Activated CD4-positive, CD25-positive, alpha-beta regulatory T cell treated with anti-CD3 and anti-CD28 coated beads, Interleukin-2, amount 50 U/mL, for 16 hours (primary cell): ENCODE results near the gene DUSP18.
A peak's percentile ranks its signal among the peaks of the same experiment; 100 is the strongest.
"Not testable (repeated sequence)": the region's sequence is repeated elsewhere in the genome, so short reads cannot be mapped to it uniquely, and the experiment has no call there.

Source experiments
- DNase-seq: peaks from one replicate; pipeline ENCODE4 v3.0.0-alpha.2; 2020; ENCODE audit warnings: low read depth, low spot score

Gene DUSP18

DNA sequence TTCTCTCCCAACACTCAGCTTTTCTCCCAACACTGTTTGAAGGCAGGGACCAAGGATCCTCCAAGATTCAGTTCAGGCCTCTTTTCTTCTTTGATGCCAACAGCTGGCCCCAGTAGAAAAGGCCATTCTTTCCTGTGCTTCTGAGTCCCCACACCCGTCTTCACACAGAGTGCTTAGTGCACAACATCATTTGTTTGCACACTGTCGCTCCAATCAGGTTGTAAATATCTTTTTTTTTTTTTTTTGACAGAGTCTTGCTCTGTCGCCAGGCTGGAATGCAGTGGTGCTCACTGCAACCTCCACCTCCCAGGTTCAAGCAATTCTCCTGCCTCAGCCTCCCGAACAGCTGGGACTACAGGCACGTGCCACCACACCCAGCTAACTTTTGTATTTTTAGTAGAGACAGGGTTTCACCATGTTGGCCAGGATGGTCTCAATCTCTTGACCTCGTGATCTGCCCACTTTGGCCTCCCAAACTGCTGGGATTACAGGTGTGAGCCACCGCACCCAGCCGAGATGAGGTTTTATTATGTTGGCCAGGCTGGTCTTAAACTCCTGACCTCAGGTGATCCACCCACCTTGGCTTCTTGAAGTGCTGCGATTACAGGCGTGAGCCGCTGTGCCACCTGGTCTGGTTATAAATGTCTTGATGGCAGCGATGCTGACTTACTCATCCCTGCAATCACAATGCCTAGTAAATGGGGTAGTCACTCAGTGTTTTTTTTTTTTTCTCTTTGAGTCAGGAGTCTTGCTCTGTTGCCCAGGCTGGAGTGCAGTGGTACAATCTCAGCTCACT is 12.4 kb upstream of the DUSP18 start:
- not testable (repeated sequence) for DNase-seq

DNA sequence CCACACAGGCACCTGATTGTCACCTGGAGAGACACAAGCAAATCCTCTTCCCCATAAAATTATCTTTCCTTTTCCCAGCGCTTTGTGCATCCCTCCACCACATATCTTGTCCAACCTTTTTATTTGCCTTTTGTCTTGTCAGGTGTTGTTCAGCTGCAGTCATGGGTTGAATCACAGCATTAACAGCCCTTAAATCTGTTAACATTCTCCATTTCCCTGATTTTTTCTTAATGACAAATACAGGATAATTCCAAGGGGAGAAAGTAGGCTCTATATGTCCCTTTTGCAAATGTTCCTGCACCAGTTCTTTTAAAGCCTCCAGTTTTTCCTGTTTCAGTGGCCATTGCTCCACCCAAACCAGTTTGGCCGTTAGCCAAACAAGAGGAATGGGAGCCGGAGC is 8.9 kb upstream of the DUSP18 start:
- not testable (repeated sequence) for DNase-seq

DNA sequence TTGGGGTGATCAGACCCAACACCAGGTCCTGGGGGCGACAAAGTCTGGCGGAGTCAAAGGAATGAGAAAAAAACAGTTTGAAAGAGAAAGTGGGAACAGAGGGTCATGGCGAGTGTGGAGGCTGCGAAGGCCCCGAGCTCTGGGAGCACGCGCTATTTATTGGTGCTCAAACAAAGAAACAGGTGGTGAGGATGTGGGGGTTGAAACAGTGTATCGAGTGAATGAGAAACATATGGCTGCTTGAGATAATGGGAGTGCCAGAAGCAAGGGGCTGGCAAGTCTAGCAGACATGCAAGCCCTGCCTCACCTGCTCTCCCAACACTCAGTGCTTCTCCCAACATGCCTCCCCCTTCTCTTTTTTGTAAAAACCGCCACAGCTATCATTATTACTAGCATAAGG is 7.8 kb upstream of the DUSP18 start:
- no peak for DNase-seq

DNA sequence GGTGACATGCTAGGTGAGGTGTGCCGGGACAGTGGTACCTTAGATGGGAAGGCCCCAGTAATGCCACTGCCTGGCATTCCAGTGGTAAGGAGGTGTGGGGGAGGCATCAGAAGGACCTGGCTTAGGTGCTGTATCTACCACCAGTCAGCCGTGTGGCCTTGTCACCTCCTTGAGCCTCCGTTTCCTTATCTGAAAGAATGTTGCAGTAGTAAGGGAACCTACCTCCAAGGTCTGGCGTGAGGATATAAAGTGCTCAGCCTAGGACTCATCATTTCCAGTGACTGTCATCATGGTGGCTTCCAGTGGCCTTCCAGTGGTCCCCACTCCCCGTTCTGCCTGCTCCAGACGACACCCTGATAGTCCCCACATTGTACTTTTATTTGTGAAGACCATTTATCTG is 6.8 kb upstream of the DUSP18 start:
- DNase-seq, result no peak

DNA sequence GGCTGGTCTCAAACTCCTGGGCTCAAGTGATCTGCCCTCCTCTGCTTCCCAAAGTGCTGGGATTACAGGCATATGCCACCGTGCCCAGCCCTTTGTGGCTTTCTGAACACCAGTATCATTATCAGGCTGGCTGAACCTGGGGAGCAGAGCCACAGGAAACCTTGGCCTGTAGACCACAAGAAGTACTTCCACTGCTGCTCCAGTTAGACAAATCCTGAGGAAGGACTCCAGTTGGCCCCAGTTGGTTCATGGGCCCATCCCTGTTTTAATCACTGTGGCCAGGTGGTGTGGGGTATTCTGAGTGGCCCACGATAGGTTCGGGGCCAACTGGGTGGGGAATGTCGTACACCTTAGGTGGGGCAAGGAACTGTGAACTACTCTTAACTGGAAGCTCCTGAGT is 5.5 kb upstream of the DUSP18 start:
- no peak for DNase-seq

DNA sequence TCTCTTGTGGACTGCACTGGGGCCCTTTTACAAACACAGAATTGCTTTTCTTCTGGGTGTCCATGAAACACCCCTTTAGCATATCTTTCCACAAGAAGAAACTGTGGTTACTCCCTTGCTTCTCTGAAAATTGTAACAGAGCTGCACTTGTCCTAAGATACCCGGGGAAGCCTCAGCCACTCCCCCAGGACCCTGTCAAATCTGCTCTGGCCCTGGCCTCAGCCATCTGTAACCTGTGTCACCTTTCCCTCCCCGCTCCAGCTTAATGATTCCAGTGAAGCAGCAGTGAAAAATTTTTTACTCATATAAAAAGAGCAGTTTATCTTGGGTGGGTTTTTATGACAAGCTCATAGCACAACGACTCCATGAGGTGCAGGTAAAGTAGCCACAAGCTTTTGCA is 3.4 kb upstream of the DUSP18 start:
- no peak for DNase-seq

DNA sequence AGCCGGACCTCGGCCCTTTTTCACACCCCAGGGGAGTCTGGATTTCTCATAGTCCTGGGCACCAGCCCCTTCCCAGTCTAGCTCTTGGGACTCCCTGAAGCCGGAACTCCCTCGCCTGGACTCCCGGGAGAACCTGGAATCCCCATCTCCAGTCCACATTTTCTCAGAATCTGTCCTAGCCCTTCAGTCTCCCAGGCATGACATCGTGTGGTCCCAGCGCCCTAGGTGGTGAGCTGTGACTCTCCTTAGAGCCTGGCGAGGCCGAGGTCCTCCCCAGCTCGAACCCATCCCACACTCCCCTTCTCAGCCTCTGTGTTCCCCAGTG is 673 bp upstream of the DUSP18 start:
- DNase-seq, result no peak

DNA sequence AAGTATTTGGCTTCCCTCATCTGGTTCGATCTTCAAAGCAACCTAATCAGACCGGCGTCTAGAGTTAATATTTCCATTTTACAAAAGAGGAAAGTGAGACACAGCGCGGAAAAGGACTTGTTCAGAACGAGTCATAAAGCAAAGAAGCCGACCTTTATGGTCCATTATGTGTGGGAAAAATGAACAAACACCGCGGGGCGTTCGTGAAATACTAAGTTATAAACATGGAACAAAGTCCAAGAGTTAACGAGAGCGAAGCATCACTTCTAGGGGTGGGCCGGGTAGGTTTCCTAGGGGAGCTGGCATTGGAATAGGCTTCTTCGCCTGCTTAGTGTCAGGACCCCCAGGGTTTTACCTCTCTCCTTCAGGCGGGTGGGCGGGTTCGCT is 575 bp downstream of the DUSP18 start:
- no peak for DNase-seq

DNA sequence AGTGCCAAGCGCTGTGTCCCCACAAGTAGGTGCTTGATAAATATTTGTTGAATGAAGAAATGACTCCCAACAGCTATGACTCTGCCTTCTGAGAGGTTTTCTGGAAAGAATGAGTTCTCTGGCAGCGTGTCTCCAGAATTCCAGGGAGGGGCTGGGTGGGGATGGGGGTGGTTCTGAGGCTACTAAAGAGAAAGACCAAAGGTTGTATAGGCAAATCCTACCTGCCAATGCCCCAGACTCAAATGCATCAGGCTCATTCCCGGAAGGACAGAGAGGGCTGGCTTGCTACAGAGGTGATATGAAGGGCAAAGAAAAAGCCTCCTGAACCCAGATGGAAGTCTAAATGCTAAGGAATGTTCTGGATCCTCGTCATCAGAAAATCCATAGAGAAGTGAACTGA is 1.9 kb downstream of the DUSP18 start:
- no peak for DNase-seq

DNA sequence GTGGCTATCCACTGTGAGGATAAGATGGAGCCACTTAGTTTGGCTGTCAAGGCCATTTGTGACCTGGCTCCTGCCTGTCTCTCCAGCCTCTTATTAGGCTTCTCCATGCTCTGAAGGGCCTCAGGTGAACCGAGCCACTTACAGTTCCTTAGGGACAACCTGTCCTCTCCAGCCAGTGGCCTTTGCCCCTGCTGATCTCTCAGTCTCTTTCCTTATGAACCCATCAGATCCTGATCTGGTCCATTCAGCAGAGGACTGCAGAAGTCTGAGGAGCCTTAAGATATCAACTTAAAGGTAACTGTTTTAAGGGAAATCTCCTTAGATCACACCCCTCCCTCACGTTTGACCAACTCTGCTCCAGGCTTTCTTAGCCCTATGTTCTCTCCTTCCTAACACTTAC is 2.4 kb downstream of the DUSP18 start:
- no peak for DNase-seq

DNA sequence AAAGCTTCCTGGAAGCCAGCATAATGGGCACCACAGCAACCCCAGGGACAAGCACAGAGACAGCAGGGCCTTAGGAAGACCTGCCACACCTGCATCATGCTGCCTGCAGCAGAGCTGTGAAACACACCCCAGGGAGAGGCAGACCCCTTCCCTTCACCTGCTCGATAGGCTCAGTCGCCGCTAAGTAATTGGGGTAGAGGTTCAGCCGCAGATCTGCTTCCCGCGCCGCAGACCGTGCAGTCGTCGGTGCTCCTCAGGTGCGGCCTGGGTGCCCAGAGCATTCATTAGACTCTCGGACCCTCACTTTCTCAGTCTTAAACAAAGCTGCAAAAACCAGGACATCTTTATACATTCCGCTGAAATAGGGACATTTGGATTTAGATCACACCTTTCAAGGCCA is 2.9 kb downstream of the DUSP18 start:
- no peak for DNase-seq

DNA sequence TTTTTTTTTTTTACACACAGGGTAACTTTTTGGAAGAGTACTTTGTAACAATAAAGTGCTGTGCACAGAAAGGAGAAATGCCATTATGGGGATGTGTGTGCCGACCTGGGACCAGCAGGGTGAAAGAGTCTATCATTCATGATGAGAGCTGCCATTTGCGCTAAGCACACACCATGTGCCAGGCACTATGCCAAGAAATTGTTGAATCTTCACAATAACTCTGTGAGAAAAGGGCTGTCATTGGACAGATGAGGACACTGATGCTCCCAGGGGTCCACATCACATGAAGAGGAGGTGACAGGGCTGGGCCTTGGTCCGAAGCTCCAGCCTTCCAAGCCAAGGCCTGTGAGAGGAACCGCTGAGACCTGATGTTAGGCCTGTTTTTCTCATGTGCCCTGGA is 5.6 kb downstream of the DUSP18 start:
- no peak for DNase-seq

DNA sequence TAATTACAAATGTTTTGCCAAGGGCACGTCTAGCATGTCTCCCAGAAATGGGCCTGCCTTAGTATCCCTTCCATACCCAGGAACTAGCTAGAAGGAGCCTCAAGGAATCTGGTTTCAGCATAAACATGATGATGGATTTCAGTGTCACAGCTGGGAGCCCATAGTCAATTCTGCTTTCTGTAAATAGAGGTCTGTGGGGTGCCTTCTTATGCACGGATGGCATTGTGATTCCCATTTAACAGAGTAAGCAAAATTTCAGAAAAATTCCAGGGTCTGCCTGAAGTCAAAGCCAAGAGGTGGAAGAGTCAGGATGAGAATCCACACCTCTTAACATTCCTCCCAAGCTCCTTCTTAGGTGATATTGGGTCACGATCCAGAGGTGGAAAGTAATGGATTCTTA is 12.1 kb downstream of the DUSP18 start:
- DNase-seq, result no peak

DNA sequence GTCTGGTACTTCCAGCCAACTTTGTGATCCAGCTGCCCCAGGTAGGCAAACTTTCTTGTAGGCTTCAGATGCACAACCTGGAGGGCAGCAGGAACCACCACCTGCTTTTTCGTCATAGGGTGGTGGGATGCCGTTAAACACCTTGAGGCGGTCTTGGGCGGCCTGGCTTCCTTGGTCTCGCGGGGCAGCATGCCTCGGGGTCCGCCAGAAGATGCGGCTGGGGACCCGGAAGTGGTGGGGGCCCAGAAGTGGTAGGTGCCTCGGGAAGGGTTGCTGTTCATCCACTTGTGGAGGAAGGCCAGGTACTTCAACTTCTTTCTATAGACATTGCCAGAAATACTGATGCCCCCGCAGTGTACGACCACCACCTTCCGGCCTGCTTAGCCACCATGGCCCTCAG is 13.3 kb downstream of the DUSP18 start:
- DNase-seq, result no peak

DNA sequence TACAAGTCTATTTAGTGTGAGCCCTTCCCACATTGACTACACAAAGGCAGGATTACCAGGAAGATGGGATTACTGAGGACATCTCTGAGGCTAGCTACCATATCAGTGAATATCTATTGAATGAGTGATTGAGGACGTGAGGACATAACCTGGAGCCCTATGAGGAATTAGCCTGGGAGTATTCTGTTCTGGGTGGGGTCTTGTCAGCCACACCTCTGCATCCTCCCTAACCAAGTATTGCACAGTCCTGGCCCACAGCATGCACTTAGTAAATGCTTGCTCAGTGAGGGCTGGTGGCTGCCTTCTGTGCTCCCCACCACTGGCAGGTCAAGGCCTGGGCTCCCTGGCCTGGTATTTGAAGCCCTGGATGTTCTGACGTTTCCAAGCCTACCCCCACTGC is 14.8 kb downstream of the DUSP18 start:
- DNase-seq, result no peak

DNA sequence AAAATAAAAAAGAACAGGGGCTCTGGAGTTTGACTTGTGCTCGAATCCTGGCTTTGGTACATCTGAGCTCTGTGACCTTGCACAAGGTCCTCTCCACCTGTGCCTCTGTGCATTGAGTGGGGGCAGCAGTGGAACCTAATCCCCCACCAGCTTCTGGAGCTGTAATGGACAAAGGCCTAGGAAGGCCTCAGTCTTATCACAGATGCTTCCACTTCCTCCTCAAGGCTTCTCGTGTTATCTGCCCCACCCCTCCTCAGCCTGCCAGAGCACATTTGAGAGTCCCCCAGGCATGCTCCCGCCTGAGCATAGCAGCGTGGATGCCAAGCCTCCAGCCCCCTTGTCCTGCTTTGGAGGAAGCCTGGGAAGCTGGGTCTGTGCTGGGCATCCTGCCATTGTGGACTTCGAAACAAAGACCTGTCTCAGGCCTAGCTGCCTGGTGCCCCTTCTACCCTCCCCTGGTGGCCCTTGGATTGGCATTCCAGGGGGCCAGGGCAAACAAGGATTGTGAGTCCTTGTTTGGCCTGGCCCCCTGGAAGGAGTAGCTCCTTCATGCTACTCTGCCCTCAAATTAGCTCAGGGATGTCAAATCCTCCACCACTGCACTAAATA is 17.1 kb downstream of the DUSP18 start:
- DNase-seq, result no peak

DNA sequence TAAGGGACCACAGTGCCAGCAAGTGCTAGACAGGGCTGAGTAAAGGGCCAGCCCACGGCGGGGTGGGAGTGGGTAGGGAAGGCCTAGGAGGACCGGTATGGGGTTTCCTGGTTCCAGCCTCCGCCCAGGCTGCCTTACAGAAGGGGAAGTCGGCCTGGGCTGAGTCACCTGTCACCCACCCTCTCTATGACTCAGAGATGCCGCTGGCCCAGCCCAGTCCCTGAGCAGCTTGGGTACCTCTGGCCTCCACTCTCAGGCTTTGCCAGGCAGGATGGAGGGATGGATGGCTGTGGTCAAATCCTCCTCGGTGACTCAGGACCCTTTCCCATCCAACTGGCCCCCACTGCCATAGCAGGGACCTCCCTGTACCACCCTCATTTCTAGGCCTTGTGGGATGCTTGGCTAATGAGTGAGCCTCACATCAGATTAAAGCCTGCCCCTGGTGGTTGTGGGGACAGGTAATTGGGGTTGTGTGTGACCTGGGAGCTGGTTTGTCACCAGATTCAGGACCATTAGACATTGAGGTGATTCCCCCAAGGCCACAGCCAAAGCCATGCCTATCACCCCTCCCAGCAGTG is 18.2 kb downstream of the DUSP18 start:
- DNase-seq, result peak; percentile 58

DNA sequence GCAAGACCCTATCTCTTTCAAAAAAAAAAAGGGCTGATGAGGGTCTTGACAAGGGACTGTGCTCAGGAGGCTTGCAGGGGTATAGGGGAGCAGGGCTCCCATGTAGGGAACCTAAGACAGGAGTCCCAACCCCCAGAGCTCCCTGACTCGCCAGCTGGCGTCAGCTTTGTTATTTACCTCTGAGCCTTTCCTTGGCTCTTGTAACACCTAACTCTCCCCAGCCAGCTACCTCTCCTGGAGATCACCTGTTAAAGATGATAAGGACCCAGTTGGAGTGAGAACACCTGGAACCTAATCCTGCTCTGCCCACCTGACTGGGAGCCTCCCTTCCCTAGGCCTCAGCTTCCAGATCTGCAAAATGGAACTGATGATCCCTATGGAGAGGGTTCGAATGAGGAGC is 18.9 kb downstream of the DUSP18 start:
- DNase-seq, result no peak

DNA sequence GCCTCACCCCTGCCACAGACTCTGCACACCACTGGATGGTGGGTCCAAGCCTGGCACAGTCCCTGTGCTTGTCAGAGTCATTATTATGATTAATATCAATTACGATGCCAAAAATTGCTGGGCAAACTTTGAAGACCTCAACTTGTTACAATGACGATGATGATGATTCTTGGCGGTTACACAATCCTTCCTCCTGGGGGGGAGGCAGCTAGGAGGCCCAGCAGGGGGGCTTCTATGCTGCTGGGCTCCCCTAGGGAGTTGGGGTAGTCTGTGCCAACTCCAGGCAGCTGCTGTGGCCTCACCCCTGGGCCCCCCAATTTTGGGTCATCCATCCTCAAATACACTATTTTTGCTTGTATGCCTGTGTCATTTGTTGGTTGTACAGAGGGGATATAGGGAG is 20.1 kb downstream of the DUSP18 start:
- no peak for DNase-seq

DNA sequence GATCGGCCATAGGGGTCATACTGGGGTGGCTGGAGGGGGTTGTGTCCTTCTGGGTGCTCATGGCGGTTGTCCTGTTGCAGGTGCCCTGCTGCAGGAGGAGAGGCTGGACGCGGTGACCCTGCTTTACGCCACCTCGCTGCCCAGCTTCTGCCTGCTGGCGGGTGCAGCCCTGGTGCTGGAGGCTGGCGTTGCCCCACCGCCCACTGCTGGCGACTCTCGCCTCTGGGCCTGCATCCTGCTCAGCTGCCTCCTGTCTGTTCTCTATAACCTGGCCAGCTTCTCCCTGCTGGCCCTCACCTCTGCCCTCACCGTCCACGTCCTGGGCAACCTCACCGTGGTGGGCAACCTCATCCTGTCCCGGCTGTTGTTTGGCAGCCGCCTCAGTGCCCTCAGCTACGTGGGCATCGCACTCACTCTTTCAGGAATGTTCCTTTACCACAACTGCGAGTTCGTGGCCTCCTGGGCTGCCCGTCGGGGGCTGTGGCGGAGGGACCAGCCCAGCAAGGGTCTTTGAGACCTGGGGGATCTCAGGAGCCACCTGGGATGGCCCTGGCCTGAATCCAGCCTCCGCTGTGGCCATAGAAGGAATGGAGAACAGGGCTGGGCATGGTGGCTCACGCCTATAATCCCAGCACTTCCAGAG is 21.0 kb downstream of the DUSP18 start:
- DNase-seq, result no peak

DNA sequence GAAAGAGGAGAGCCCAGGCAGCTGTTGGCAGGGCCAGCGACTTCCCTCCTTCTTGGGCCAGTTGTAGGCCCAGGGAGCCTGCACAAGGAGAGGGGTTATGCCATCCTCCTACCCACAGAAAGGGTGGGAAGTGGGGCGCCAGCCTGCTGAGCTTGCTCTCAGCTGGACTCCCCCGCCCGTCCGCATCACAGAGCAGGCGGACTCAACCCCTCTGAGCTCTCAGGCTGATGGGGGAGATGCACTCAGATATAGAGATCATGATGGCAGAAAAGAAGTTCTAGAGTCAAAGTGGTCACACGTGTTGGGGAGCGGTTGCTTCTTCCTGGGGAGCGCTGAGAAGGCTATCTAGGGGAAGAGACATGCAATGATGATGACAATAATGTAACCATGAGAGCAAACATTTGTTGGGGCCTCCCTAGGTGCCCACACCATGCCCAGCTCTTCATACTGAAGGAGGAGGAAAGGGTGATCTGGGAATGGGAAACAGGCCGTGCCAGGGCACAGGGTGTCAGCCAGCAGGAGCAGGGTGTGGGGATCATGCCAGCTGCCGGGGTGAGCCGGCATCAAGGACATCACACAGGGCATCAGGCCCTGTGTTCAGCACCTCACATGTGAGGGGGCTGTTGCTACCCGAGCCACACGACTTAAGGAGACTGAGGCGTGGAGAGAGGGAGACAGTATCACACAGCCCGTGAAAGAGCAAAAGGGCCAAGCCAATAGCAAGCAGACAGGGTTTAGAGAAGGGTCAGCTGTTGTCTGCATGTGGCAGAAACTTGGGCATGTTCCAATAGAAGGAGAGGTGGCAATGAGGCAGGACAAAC is 24.4 kb downstream of the DUSP18 start:
- DNase-seq, result no peak

DNA sequence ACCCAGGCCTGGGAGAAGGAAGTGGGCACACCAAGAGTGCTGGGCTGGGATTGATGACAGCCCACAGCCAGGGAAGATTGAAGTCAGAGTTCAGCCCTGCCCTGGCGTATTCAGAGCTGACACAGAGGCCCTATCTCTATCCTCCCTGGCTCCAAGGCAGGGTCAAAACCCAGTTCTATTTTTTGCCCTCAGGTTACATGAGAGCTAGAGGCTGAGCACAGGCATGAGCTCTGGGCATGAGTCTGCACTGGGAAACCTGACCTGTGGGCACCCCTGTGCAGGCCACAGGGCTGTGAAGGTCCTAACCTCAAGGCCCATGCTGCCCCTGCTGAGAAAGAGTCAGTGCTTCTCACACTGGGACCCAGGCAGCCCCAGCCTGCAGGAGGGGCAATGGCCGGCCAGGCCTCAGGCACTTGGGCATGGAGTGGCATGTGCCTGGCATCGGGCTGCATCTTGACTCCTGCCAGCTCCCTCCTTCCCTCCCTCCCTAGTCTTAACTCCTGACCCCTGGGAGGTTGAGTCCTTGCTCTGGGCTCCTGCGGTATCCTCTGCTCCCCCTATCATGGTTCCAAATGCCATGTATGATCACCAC is 26.7 kb downstream of the DUSP18 start:
- DNase-seq, result no peak
